ENCODE measurements around the gene ASB14. TPM values are rescaled to one million over a fixed set of nuclear protein-coding genes. Genes with fewer than 3 reads are reported as not detected.
"Not testable (repeated sequence)": the region's sequence is repeated elsewhere in the genome, so short reads cannot be mapped to it uniquely, and the experiment has no call there.

The ASB14 gene
- total RNA-seq, 1 experiment from 2014 or later: not detected

DNA sequence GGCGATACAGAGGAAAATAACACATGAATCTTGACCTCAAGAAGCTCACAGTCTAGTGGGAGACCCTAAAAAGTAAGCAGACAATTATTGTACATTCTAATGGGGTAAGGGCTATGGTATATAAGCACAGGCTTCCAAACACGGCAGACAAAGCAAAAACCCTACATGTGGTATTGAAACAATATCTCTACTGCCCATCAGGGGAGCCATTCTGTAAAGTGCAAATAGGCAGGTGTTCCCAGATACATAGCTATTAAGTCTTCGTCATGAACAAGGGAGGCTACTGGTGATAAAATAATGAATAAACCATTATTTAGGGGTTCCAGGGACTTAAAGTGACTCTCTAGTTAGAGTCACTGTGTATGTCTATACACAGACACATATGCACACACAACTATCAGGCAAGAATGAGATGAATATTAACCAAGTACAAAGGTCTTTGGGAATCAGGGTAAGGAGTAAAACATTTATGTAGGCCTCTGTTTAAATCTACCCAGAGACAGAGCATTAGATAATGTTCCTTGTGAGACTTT, 38.7 kb upstream of the ASB14 start:
- Histone ChIP-seq H3K27me3 (ENCODE audit: insufficient read depth, low read depth) (no peaks in the 10 kb centered on the region), H4K20me1 (ENCODE audit: insufficient read depth) (no peaks in the 10 kb centered on the region), H2AFZ (no peak overlapping the region), H3K9me3 (ENCODE audit: insufficient read depth, low read depth) (no peaks in the 10 kb centered on the region), H3K27ac (no peak overlapping the region), H3F3A (ENCODE audit: insufficient read depth, low read depth) (no peaks in the 10 kb centered on the region), H3K4me1 (replicated peaks; ENCODE audit: insufficient read depth) (no peaks in the 10 kb centered on the region), H3K36me3 (ENCODE audit: low read depth) (no peaks in the 10 kb centered on the region), H3K4me3 (no peak overlapping the region), H3K9me2 (ENCODE audit: insufficient read depth) (no peaks in the 10 kb centered on the region), H3K79me2 (ENCODE audit: low read depth) (no peaks in the 10 kb centered on the region), H3K4me2 (no peak overlapping the region)
- no TSS peak for BruUV-seq (replicated peaks)
- intact Hi-C loops (cut with micrococcal nuclease; ENCODE audit: unreplicated experiment): no loop called here
- ChIA-PET CTCF (no interaction called here), POLR2A (ENCODE audit: unreplicated experiment) (interaction anchor here (0.6 kb wide), 1 partner anchor 449 kb away, joined by 6 read pairs; no protein-coding TSS in a partner anchor)
- no peak for DNase-seq
- TF ChIP-seq EZH2 (IDR thresholded peaks at IDR 0.05; ENCODE audit: low read depth) (no peak), CTCF (conservative IDR thresholded peaks at IDR 0.05) (no peak)

- POLR2A ChIA-PET (ENCODE audit: unreplicated experiment); H3K9me2 ChIP-seq (ENCODE audit: insufficient read depth); H3K27me3 ChIP-seq (ENCODE audit: insufficient read depth, low read depth); CTCF ChIA-PET; H3K4me2 ChIP-seq; H3K4me3 ChIP-seq; H3K79me2 ChIP-seq (ENCODE audit: low read depth); H3K36me3 ChIP-seq (ENCODE audit: low read depth); intact Hi-C loops (cut with micrococcal nuclease; ENCODE audit: unreplicated experiment); DNase-seq; H3K4me1 ChIP-seq (replicated peaks; ENCODE audit: insufficient read depth); H3F3A ChIP-seq (ENCODE audit: insufficient read depth, low read depth); H3K27ac ChIP-seq; H3K9me3 ChIP-seq (ENCODE audit: insufficient read depth, low read depth); BruUV-seq (replicated peaks); H4K20me1 ChIP-seq (ENCODE audit: insufficient read depth); H2AFZ ChIP-seq: not testable (repeated sequence)
Measured at GRCh38 chr3:57326498-57326897, 34.0 kb upstream of the ASB14 start.

DNA sequence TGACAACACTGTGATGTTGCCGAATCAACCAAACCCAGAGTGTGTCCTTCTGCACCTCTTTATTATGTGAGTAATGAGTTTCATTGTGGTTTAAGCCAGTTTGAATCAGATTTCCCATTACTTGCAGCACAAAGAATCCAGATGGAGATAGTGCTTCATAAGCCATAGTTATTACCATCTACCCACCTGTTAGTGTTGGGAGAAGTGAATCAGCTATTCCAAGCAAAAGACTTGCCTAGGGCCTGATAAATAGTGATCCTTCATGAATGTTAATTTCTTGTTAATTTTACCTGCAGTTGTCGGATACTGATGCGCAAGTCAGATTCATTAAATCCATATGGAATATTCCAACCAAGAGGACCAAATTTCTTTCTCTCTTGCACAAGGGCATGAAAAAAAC, 21.7 kb upstream of the ASB14 start:
- H3K9me2 ChIP-seq (ENCODE audit: insufficient read depth): no peaks in the 10 kb centered on the region
- no peaks in the 10 kb centered on the region for H3K79me2 ChIP-seq (ENCODE audit: low read depth)
- no peak overlapping the region for H3K4me3 ChIP-seq
- no peaks in the 10 kb centered on the region for H3K27me3 ChIP-seq (ENCODE audit: insufficient read depth, low read depth)
- no peak overlapping the region for H2AFZ ChIP-seq
- no peak for TF ChIP-seq EZH2 (IDR thresholded peaks at IDR 0.05; ENCODE audit: low read depth)
- TF ChIP-seq CTCF (conservative IDR thresholded peaks at IDR 0.05): no peak
- no peak for DNase-seq
- BruUV-seq (replicated peaks): no TSS peak
- no peak overlapping the region for H3K4me2 ChIP-seq
- no peaks in the 10 kb centered on the region for H3K4me1 ChIP-seq (replicated peaks; ENCODE audit: insufficient read depth)
- intact Hi-C loops (cut with micrococcal nuclease; ENCODE audit: unreplicated experiment): no loop called here
- H3F3A ChIP-seq (ENCODE audit: insufficient read depth, low read depth): no peaks in the 10 kb centered on the region
- H3K9me3 ChIP-seq (ENCODE audit: insufficient read depth, low read depth): 0 out of 2 replicates have a peak, but pooled peaks cover 5% of the 10 kb centered on the region
- H3K27ac ChIP-seq: no peak overlapping the region
- POLR2A ChIA-PET (ENCODE audit: unreplicated experiment): no interaction called here
- H3K36me3 ChIP-seq (ENCODE audit: low read depth): no peaks in the 10 kb centered on the region
- CTCF ChIA-PET: no interaction called here
- H4K20me1 ChIP-seq (ENCODE audit: insufficient read depth): no peaks in the 10 kb centered on the region

GRCh38 chr3:57309769-57310360, 17.4 kb upstream of the ASB14 start:
- Histone ChIP-seq H4K20me1 (ENCODE audit: insufficient read depth) (no peaks in the 10 kb centered on the region), H3K79me2 (ENCODE audit: low read depth) (no peaks in the 10 kb centered on the region), H3K9me2 (ENCODE audit: insufficient read depth) (no peaks in the 10 kb centered on the region), H3K27me3 (ENCODE audit: insufficient read depth, low read depth) (no peaks in the 10 kb centered on the region), H3K4me2 (no peak overlapping the region), H2AFZ (no peak overlapping the region), H3K36me3 (ENCODE audit: low read depth) (no peaks in the 10 kb centered on the region), H3K9me3 (ENCODE audit: insufficient read depth, low read depth) (no peaks in the 10 kb centered on the region), H3K4me1 (replicated peaks; ENCODE audit: insufficient read depth) (no peaks in the 10 kb centered on the region), H3K27ac (no peak overlapping the region), H3F3A (ENCODE audit: insufficient read depth, low read depth) (no peaks in the 10 kb centered on the region), H3K4me3 (no peak overlapping the region)
- no TSS peak for BruUV-seq (replicated peaks)
- no peak for TF ChIP-seq EZH2 (IDR thresholded peaks at IDR 0.05; ENCODE audit: low read depth)
- TF ChIP-seq CTCF (conservative IDR thresholded peaks at IDR 0.05): no peak
- DNase-seq: no peak
- intact Hi-C loops (cut with micrococcal nuclease; ENCODE audit: unreplicated experiment): no loop called here
- ChIA-PET POLR2A (ENCODE audit: unreplicated experiment) (interaction anchor here (0.6 kb wide), 1 partner anchor 1248 kb away, joined by 4 read pairs; no protein-coding TSS in a partner anchor), CTCF (no interaction called here)

- H2AFZ ChIP-seq; H3K4me1 ChIP-seq (replicated peaks; ENCODE audit: insufficient read depth); intact Hi-C loops (cut with micrococcal nuclease; ENCODE audit: unreplicated experiment); H4K20me1 ChIP-seq (ENCODE audit: insufficient read depth); H3K27me3 ChIP-seq (ENCODE audit: insufficient read depth, low read depth); H3K9me2 ChIP-seq (ENCODE audit: insufficient read depth); H3K4me2 ChIP-seq; CTCF ChIA-PET; BruUV-seq (replicated peaks); H3K79me2 ChIP-seq (ENCODE audit: low read depth); H3F3A ChIP-seq (ENCODE audit: insufficient read depth, low read depth); H3K27ac ChIP-seq; H3K9me3 ChIP-seq (ENCODE audit: insufficient read depth, low read depth); H3K4me3 ChIP-seq; H3K36me3 ChIP-seq (ENCODE audit: low read depth): not testable (repeated sequence)
- peak in 1 of 2 experiments; percentile 39 for DNase-seq
- POLR2A ChIA-PET (ENCODE audit: unreplicated experiment): interaction anchor here (0.6 kb wide), 1 partner anchor 63 kb away, joined by 4 read pairs; no protein-coding TSS in a partner anchor
Measured at GRCh38 chr3:57303520-57303919, 11.0 kb upstream of the ASB14 start.
